ENCODE measurements around the gene NEURL1.

Gene NEURL1

GRCh38 chr10:103610921-103611511 is 117.5 kb downstream of the NEURL1 start:
- no peak for DNase-seq

DNA sequence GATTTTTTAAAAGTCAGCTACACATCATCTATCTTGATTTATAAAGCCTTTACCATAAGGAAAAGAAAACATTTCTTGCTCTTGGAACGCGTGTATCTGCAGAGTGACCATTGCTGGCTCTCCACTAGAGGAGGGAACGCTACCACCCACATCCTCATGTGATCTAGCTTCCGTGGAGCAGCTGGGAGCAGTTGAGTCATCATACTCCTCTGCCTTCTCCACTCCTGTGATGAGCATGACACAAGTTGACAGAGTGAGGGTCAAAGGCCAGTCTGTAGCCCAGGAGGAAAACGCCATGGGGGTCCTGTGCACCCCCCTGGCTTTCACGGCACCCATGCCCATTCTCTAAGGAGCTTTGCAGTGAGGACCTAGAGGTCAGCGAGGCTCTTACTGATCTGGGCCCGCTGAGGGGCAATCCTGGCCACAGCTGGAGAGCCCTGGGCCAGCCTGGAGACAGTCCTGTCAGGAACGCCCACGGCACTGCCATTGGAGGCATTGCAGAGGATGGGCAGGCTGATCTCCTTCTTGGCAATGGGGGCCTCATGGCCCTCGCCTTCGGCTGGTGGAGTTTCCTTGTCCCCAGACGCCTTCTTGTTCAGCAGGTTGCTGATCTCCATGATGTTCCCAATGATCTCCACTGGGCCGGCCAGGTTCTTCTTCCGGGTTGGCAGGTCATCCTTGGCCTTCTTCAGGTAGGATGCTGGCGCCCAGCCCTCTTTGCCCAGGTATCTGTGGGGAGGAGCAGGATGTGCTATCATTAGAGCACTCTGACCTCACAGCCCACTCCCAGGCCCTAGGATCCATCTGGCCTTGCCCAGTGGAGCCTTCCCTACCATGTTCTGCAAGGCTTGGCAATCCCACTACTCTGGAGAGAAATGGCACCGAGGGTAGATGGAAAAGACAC is 119.2 kb downstream of the NEURL1 start:
- DNase-seq: no peak

DNA sequence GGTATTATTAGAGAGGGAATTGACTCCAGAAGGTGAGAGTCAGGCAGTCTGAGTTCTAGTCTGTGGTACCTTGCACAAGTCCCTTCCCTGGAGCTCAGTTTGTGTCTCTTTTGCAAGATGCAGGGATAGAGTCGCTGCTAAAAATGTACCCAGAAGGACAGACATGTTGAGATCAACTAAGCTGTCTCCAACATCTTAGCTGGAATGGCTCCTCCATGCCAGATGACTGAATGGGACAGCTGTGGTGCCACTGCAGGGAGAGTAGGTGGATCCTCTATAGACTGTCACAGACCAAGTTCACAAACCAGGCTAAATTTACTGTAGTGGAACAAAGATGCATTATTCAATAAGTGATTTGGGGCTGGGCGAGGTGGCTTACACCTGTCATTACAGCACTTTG is 120.1 kb downstream of the NEURL1 start:
- DNase-seq: no peak

DNA sequence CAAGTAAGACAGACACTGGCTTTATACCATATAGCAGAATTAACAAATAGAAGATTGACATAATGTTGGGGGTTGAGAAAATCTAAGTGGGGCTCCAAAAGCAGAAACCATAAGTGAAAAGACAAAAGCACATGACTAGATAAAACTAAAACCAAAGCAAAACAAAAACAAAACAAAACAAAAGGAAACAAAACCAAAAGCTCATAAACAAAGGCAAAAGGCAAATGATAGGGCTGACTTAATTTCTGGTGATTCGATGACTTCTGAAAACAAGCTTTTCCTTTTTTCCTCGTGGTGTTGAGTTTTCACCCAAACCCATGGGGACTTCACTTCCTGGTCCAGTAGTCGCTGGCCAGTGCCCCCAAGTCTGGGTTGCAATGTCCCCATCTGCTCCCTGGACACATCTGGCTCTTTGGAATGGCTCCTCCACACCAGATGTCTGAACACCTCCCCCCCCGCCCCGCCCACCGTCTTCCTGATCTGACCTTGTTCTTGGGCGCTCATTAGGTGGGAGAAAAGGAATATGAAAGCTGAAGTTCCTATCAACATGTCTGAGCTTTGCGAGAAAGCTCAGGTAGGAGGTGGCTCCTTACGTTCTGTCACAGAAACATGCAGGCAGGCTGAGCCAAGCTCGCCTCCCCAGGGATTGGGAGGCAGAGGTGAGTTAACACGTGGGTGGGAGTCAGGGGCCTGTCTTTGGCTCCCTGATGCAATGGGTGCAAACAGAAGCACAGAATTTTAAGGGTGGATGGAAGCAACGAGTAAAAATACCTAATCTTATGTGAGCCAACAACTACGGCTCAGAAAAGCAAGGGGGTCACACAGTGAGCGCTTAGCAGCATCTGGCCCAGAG is 121.0 kb downstream of the NEURL1 start:
- no peak for DNase-seq

GRCh38 chr10:103616705-103617601 is 123.4 kb downstream of the NEURL1 start:
- no peak for DNase-seq

GRCh38 chr10:103617602-103618385 is 124.3 kb downstream of the NEURL1 start:
- no peak for DNase-seq

DNA sequence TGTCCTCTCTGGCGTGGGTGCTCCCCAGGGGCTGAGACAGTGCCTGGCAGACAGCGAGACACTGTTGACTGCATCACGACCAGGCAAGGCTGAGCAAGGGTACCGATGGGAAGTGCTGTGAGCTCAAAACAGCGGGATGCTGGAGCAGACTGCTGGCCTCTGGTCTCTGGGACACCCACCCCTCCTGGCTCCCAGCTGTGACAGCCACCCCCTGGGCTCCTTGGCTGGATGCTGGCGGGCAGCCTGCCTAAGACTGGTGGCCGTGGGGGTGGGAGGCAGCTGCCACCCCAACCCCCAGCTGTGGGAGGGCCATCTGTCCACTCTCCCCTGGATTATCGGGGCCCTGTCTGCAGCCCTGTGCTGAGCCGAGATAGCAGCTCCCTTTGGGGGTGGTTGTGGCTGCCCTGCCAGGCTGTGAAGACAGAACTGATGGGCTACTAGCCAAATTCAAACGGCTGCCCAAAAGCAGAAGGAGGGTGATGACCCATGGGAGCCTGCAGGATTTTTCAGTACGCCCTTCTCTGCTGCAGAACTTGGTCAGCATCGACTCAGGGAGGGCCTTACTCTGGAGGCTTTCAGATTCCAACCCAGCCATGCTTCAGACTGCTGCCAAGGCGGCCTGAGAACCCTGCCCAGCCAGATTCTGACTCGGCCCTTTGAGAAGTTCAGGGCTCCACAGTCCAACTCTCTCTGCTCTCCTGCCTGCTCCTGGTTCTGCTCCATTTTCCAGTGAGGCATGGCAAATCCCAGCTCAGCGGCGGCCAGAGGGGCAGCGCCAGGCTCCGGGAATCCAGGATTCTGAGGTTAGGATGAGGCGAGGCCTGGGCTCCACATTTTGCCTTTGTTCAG is 125.3 kb downstream of the NEURL1 start:
- DNase-seq: no peak

- no peak for DNase-seq
These were observed 126.2 kb downstream of the NEURL1 start for GRCh38 chr10:103619424-103620351.

DNA sequence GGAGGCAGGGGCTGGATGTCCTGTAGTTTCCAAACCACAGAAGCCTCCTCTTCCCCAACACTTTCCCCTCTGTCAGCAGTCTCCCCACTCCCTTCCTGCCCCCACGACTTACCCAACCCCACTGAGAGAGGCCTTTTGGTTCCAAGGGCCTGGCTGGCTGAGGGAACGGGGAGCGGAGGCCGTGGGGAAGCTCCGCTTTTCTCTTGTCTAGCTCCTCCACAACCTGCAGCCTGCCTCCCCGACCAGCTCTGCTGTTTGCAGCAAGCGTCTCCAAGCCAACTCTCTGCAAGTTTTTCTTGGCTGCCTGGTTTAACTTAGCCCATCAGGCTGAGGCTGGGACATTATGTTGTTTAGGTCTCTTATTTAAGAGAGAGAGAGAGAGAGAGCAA is 126.8 kb downstream of the NEURL1 start:
- no peak for DNase-seq

DNA sequence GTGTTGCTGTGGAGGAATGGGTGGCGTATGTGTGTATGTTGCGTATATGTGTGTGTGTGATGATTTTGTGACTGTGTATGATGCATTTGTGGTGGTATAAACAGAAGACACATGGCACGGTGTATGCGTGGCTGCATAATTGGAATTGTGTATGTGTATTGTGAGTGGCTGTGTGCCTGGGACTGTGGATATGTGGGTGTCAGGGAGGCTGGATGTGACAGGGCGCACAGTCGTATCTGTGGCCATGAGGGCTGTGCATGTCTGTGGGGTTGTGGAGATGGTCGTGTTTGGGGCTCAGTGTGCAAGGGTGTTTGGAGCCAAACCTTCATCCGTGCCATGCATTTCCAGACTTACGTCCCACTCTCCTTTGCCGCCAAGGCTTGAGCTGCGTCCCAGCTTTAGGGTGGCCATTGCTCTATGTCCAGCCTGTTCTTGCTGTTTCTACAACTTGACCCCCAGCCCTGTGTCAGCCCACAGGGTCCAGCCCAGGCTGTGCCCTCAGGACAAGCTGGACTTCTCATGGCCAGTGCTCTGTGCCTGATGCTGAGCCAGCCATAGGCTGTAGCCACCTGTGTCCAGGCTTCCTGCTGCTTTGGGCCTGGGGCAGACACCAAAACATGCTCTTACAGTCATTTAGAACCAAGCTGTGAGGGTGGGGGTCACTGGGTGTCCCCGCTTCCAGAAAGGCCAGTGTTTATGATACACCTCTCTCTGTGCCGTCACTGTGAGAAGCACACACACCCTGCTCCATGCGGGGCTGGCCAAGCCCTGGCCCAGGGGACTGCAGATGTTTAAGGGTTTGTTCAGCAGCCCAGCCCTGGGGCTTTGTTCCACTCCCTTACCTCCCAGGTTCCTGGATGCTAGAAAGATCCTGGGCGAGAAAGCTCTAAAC is 127.6 kb downstream of the NEURL1 start:
- DNase-seq: no peak

DNA sequence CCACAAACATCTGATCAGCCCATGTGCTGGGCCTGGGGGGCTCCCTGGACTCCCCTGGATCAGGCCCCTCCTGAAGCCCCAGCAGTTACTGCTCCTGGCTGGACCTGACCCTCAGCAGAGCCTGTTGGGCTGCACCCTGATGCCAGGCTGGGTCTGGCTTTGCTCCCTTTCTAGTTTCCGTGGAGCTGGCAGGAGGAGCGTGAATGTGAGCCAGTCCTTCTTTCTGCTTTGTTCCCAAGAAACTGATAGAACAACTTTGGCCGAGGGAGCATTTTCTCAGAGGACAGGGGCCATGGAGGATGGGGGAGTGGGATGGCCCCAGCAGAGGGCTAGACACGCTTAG is 128.2 kb downstream of the NEURL1 start:
- DNase-seq: no peak

GRCh38 chr10:103622286-103622685 is 128.8 kb downstream of the NEURL1 start:
- no peak for DNase-seq

DNA sequence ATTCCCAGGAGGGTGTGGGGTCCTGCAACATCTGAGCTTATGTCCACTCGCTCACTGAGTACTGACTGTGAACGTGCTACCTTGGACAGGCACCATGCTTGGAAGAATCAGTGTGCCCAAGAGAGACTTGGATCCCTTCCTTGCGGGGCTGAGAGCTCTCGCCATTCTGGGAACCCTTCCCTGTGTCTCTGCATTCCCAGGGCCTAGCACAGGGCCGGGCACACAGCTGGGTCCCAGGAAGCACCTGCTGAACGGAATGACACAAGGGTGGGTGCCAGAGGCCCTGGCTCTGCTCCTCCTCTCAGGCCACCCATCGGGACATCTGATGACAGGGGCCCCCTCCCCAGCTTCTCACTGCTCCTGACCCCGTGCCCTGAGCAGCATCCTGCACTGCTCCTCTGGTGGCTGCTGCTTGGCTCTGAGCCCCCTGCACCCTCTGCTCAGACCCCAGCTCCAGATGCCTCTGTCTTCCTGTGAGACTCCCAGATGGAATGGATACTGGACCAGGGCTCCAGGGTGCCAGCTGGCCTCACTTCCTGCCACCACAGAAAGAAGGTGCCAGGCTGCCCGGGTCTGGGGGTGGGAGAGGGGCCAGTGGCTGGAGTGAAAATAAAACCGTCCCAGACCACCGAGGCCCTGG is 129.6 kb downstream of the NEURL1 start:
- no peak for DNase-seq

GRCh38 chr10:103626178-103626577 is 132.7 kb downstream of the NEURL1 start:
- no peak for DNase-seq

DNA sequence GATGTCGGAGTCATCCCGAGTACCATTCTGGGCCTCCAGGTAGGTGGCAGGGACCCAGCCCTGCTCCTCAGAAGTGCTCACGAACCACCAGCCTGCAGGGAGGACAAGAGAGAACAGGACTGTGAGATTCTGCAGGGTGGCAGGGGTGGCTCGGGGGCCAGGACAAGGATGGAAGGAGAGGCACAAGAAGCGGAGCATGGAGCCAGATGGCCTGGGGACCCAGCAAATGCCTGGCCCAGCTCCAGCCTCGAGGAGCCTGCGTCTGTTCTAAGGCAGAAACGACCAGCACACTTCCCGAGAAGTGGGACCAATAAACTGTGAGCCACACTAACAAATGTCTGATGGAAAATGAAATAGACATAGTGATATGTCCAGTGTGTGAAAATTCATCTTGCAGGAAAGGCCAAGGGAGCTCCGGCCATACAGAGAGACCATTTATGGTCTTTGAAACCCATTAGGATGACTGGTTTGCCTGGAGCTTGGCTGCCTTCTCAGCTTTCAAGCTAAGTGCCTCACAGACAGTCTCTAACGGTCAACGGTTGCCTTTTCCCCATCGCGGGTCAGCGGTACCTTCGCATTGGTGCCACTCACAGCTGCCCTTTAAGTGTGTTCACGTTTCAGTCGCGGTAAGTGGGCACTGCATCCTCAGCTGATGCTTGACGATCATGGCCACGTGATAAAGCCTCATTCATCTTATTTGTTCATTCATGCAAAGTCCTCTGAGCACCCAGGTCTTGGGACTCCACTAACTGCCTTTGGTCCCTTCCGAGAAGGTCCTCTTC is 133.8 kb downstream of the NEURL1 start:
- DNase-seq: no peak

DNA sequence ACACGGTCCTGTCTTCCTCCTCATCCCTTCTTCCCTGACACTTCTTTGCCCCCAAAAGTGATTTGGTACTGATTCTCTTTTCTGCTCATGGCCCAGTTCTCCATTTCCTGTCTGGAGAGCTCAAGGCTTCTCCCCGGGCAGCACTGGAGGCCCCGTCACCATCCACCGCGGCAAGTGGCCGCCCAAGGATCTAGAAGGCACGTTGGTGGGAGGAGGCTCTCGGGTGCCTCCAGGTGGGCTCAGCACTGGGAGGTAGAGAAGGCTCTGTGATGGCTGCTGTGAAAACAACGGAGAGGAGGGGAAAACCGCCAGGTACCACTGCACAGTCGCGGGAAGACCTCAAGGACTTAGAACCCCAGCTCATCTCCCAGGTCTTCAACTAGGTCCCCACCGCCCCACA is 134.4 kb downstream of the NEURL1 start:
- DNase-seq: no peak

GRCh38 chr10:103629581-103629980 is 136.1 kb downstream of the NEURL1 start:
- no peak for DNase-seq
